Neural cell (in vitro differentiated cells): ENCODE data around the gene C22orf31.

Source experiments
- CTCF ChIP-seq: fragments of 450-650 bp; IDR thresholded peaks from 2 replicates; pipeline ENCODE4 v1.5.1; 2014; ENCODE audit warnings: antibody characterized with exemption, mild to moderate bottlenecking, moderate library complexity; ENCODE audit not compliant: poor library complexity, severe bottlenecking
- EP300 ChIP-seq: fragments of 450-650 bp; conservative IDR thresholded peaks from 2 replicates; pipeline ENCODE4 v1.6.1; 2014; ENCODE audit warnings: antibody characterized with exemption, mild to moderate bottlenecking, moderate library complexity; ENCODE audit not compliant: poor library complexity, severe bottlenecking
- EZH2 ChIP-seq: fragments of 200-600, 300-800 bp; shearing (Covaris generic), sonication (generic); IDR thresholded peaks from 2 replicates; pipeline ENCODE4 v1.6.1; 2014; ENCODE audit warnings: antibody characterized with exemption, low read length, borderline replicate concordance, mild to moderate bottlenecking; ENCODE audit not compliant: insufficient read depth, poor library complexity, severe bottlenecking
- MXI1 ChIP-seq: fragments of 450-650 bp; conservative IDR thresholded peaks from 2 replicates; pipeline ENCODE4 v1.6.1; 2014; ENCODE audit warnings: antibody characterized with exemption, mild to moderate bottlenecking; ENCODE audit not compliant: poor library complexity, severe bottlenecking
- POLR2AphosphoS5 ChIP-seq: IDR thresholded peaks from 2 replicates; pipeline ENCODE4 v1.6.1; 2012
- RAD21 ChIP-seq: fragments of 450-650 bp; conservative IDR thresholded peaks from 2 replicates; pipeline ENCODE4 v1.6.1; 2014; ENCODE audit warnings: antibody characterized with exemption, mild to moderate bottlenecking, moderate library complexity
- TAF1 ChIP-seq: IDR thresholded peaks from 2 replicates; pipeline ENCODE4 v1.6.1; 2012; ENCODE audit warnings: low read depth

DNA sequence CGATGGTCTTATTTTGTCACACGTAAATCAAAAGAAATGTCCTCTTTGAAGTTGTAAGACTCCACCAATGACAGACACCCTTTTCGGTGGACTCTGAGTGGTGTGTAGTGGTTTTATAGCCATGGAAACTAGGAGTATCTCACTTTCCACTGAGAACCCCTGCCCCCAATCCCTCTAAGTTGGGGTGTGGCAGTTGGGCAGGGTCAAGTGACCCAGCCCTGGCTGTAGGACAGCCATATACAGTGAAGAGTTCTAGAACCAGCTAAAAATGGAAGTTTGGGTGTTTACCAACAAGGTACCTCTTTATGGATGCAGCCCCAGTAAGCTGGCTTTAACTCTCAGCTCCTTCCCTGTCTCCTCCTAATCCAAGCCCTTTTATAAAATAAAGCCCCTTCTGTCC is 5.2 kb downstream of the C22orf31 start:
- TF ChIP-seq RAD21 (no peak), CTCF (no peak), POLR2AphosphoS5 (no peak), MXI1 (no peak), EZH2 (no peak), EP300 (no peak), TAF1 (no peak)
